Bone marrow (tissue), 2 donors: ENCODE data around the gene ARHGAP25.
A peak's percentile ranks its signal among the peaks of the same experiment; 100 is the strongest.

ENCODE experiments used
- DNase-seq, 2 donors: peaks; one replicate each; lab custom pipeline; 2025; lab: John Stamatoyannopoulos, UW

Gene ARHGAP25

GRCh38 chr2:68719912-68720311 lies 14.7 kb upstream of the ARHGAP25 start:
- DNase-seq: no peak

GRCh38 chr2:68720665-68721064 lies 13.9 kb upstream of the ARHGAP25 start:
- no peak for DNase-seq

- DNase-seq: no peak
Measured at GRCh38 chr2:68721482-68722101, 13.0 kb upstream of the ARHGAP25 start.

- no peak for DNase-seq
Measured at GRCh38 chr2:68722712-68723111, 11.9 kb upstream of the ARHGAP25 start.

- peak in 1 of 2 donors; percentile 34 for DNase-seq
Measured at GRCh38 chr2:68723181-68723580, 11.4 kb upstream of the ARHGAP25 start.

GRCh38 chr2:68726100-68726499 lies 8.5 kb upstream of the ARHGAP25 start:
- DNase-seq: no peak

GRCh38 chr2:68726608-68727367 lies 7.8 kb upstream of the ARHGAP25 start:
- DNase-seq: peak in 1 of 2 donors; percentile 96

GRCh38 chr2:68727683-68728375 lies 6.8 kb upstream of the ARHGAP25 start:
- no peak for DNase-seq

- DNase-seq: no peak
Measured at GRCh38 chr2:68730828-68731227, 3.8 kb upstream of the ARHGAP25 start.

GRCh38 chr2:68732036-68732932 lies 2.3 kb upstream of the ARHGAP25 start:
- no peak for DNase-seq

GRCh38 chr2:68733365-68733764 lies 1.2 kb upstream of the ARHGAP25 start:
- no peak for DNase-seq

- no peak for DNase-seq
Measured at GRCh38 chr2:68734176-68734575, 435 bp upstream of the ARHGAP25 start.

GRCh38 chr2:68736086-68736485 lies 1.5 kb downstream of the ARHGAP25 start:
- DNase-seq: no peak

GRCh38 chr2:68737711-68738110 lies 3.1 kb downstream of the ARHGAP25 start:
- peak in 1 of 2 donors; percentile 47 for DNase-seq

GRCh38 chr2:68738906-68739594 lies 4.4 kb downstream of the ARHGAP25 start:
- DNase-seq: no peak

GRCh38 chr2:68739595-68740399 lies 5.2 kb downstream of the ARHGAP25 start:
- peak in 1 of 2 donors; percentile 64 for DNase-seq

GRCh38 chr2:68740400-68740914 lies 5.8 kb downstream of the ARHGAP25 start:
- peak in 1 of 2 donors; percentile 27 for DNase-seq

- DNase-seq: peak in 1 of 2 donors; percentile 80
Measured at GRCh38 chr2:68741238-68741637, 6.6 kb downstream of the ARHGAP25 start.

GRCh38 chr2:68741805-68742306 lies 7.2 kb downstream of the ARHGAP25 start:
- DNase-seq: no peak
